Measurements from ENCODE around the gene OSBPL5.

DNA sequence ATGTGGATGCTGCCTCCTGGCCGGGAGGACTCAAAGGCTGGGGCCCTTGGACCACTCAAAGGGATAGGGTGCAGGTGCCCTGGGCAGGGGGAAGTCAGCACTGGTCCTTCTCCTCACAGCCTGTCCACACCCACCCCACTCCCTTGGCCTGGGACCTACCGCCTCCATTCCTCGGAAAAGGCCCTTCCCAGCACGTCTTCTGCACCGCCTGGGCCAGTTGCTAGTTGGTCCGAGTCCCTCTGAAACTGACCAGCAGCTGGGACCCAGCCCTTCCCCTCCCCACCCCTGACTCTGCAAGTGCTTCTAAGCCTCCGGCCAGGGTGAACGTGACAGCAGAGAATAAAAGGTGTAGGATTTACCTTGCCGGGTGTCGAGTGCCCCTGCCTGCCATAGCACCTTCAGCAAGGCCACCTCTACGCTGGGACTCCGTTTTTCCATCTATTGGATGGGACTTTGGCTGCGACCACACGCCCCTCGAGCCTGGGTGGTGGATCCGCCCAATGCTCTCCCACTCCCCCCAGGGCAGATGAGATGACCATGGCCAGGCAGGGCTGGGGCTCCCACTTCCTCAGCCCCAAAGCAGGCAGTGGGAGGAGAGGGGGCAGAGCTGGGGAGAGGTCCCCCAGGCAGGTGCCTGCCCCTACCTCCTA lies 37.3 kb downstream of the OSBPL5 start:
- TF ChIP-seq, protein P1, sequence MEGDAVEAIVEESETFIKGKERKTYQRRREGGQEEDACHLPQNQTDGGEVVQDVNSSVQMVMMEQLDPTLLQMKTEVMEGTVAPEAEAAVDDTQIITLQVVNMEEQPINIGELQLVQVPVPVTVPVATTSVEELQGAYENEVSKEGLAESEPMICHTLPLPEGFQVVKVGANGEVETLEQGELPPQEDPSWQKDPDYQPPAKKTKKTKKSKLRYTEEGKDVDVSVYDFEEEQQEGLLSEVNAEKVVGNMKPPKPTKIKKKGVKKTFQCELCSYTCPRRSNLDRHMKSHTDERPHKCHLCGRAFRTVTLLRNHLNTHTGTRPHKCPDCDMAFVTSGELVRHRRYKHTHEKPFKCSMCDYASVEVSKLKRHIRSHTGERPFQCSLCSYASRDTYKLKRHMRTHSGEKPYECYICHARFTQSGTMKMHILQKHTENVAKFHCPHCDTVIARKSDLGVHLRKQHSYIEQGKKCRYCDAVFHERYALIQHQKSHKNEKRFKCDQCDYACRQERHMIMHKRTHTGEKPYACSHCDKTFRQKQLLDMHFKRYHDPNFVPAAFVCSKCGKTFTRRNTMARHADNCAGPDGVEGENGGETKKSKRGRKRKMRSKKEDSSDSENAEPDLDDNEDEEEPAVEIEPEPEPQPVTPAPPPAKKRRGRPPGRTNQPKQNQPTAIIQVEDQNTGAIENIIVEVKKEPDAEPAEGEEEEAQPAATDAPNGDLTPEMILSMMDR (IDR thresholded peaks at IDR 0.05) = no peak
- no peak for TF ChIP-seq ZFX (IDR thresholded peaks at IDR 0.05; ENCODE audit: borderline replicate concordance)
